ENCODE measurements around the gene OBSL1.

OBSL1 gene

GRCh38 chr2:219575566-219576504 lies 4.5 kb upstream of the OBSL1 start:
- CTCF ChIA-PET: no interaction called here
- DNase-seq (ENCODE audit: extremely low spot score): no peak
- POLR2A ChIA-PET: interaction anchor here (1.0 to 2.0 kb wide), 4 partner anchors 16 to 26 kb away, joined by 3 to 9 read pairs (median 4); partner anchors contain the start of gene STK11IP
- TF ChIP-seq CTBP1 (IDR thresholded peaks at IDR 0.05; ENCODE audit: borderline replicate concordance): no peak
- TF ChIP-seq BHLHE40 (IDR thresholded peaks at IDR 0.05; ENCODE audit: borderline replicate concordance): no peak
- no peak for TF ChIP-seq PKNOX1 (IDR thresholded peaks at IDR 0.05)
- TF ChIP-seq TARDBP (IDR thresholded peaks at IDR 0.05): no peak

- CTCF ChIA-PET: no interaction called here
- no peak for DNase-seq (ENCODE audit: extremely low spot score)
- POLR2A ChIA-PET: interaction anchor here (1.4 kb wide), 1 partner anchor 15 kb away, joined by 3 read pairs; no protein-coding TSS in a partner anchor
- TF ChIP-seq ZNF384 (IDR thresholded peaks at IDR 0.05): no peak
- no peak for TF ChIP-seq L3MBTL2 (conservative IDR thresholded peaks at IDR 0.05)
- TF ChIP-seq HDGF (IDR thresholded peaks at IDR 0.05; ENCODE audit: borderline replicate concordance): no peak
- no peak for TF ChIP-seq TARDBP (IDR thresholded peaks at IDR 0.05)
- no peak for TF ChIP-seq BHLHE40 (IDR thresholded peaks at IDR 0.05; ENCODE audit: borderline replicate concordance)
- no peak for TF ChIP-seq SUZ12 (IDR thresholded peaks at IDR 0.05)
- no peak for TF ChIP-seq LEF1 (IDR thresholded peaks at IDR 0.05; ENCODE audit: borderline replicate concordance)
- TF ChIP-seq FOXA1 (IDR thresholded peaks at IDR 0.05): no peak
- no peak for TF ChIP-seq CTBP1 (IDR thresholded peaks at IDR 0.05; ENCODE audit: borderline replicate concordance)
- TF ChIP-seq ELF4 (IDR thresholded peaks at IDR 0.05): no peak
- TF ChIP-seq SP1 (IDR thresholded peaks at IDR 0.05): no peak
- TF ChIP-seq ARNT (IDR thresholded peaks at IDR 0.05): no peak
These were observed 3.4 kb upstream of the OBSL1 start for GRCh38 chr2:219574484-219575311.

GRCh38 chr2:219573166-219573565 lies 1.8 kb upstream of the OBSL1 start:
- ChIA-PET POLR2A (no interaction called here), CTCF (no interaction called here)
- no peak for DNase-seq (ENCODE audit: extremely low spot score)
- no peak for TF ChIP-seq FOXA1 (IDR thresholded peaks at IDR 0.05)

GRCh38 chr2:219572237-219573001 lies 1.1 kb upstream of the OBSL1 start, which contains the start of gene INHA:
INHA (plus strand) TSS chr2:219572310; CDS start chr2:219572375, 65 bp downstream.
- DNase-seq (ENCODE audit: extremely low spot score): no peak
- ChIA-PET CTCF (no interaction called here), POLR2A (interaction anchor here (1.1 to 2.1 kb wide), 4 partner anchors 10 to 24 kb away, joined by 5 to 28 read pairs (median 8); partner anchors contain the start of gene STK11IP)
- TF ChIP-seq LEF1 (IDR thresholded peaks at IDR 0.05; ENCODE audit: borderline replicate concordance) (no peak), NFRKB (IDR thresholded peaks at IDR 0.05) (no peak)

- ChIA-PET CTCF (interaction anchor here (0.6 to 1.8 kb wide), 3 partner anchors 11 to 437 kb away, joined by 3 to 16 read pairs (median 3); no protein-coding TSS in a partner anchor), POLR2A (interaction anchor here (0.6 to 2.1 kb wide), 10 partner anchors 9 to 166 kb away, joined by 3 to 28 read pairs (median 6); partner anchors contain the start of genes CHPF, STK11IP and TMEM198)
- no peak for TF ChIP-seq TARDBP (IDR thresholded peaks at IDR 0.05)
- TF ChIP-seq LEF1 (IDR thresholded peaks at IDR 0.05; ENCODE audit: borderline replicate concordance): 0 out of 2 replicates have a peak, but pooled peaks have one; percentile 15
- DNase-seq (ENCODE audit: extremely low spot score): peak; percentile 19
These were observed 422 bp downstream of the OBSL1 start for GRCh38 chr2:219570924-219571310.

GRCh38 chr2:219570194-219570923 lies 980 bp downstream of the OBSL1 start:
- peak; percentile 53 for DNase-seq (ENCODE audit: extremely low spot score)
- CTCF ChIA-PET: interaction anchor here (1.0 to 1.8 kb wide), 2 partner anchors 10 to 40 kb away, joined by 3 to 16 read pairs; no protein-coding TSS in a partner anchor

GRCh38 chr2:219569635-219570034 lies 1.7 kb downstream of the OBSL1 start:
- POLR2A ChIA-PET: no interaction called here
- CTCF ChIA-PET: interaction anchor here (1.8 kb wide), 1 partner anchor 10 kb away, joined by 7 read pairs; no protein-coding TSS in a partner anchor
- TF ChIP-seq SUZ12 (IDR thresholded peaks at IDR 0.05): no peak
- TF ChIP-seq PKNOX1 (IDR thresholded peaks at IDR 0.05): no peak
- no peak for TF ChIP-seq NFRKB (IDR thresholded peaks at IDR 0.05)
- no peak for TF ChIP-seq CTBP1 (IDR thresholded peaks at IDR 0.05; ENCODE audit: borderline replicate concordance)
- no peak for TF ChIP-seq FOXM1 (IDR thresholded peaks at IDR 0.05; ENCODE audit: borderline replicate concordance)
- no peak for DNase-seq (ENCODE audit: extremely low spot score)

More at GRCh38 chr2:219570194-219570923, 980 bp downstream of the OBSL1 start:
- POLR2A ChIA-PET: interaction anchor here (0.7 to 2.1 kb wide), 6 partner anchors 10 to 166 kb away, joined by 3 to 28 read pairs (median 7); partner anchors contain the start of genes CHPF, STK11IP and TMEM198
- TF ChIP-seq FOXK2 (IDR thresholded peaks at IDR 0.05) (no peak), ARNT (IDR thresholded peaks at IDR 0.05) (no peak)
